Hepatocyte (in vitro differentiated cells): Measurements from ENCODE around the gene KIAA2012. TPM values are rescaled to one million over a fixed set of nuclear protein-coding genes. Genes with fewer than 3 reads are reported as not detected.

ENCODE experiments used
- DNase-seq: peaks from one replicate; pipeline ENCODE4 v3.0.0-alpha.2; 2016; ENCODE audit warnings: low spot score
- H2AFZ ChIP-seq: fragments of 200-600 bp; sonication (generic); 2 replicates; pipeline ENCODE4 v1.6.0; 2016; ENCODE audit warnings: antibody characterized with exemption, mild to moderate bottlenecking
- H3K27ac ChIP-seq: fragments of 200-600 bp; sonication (generic); 2 replicates; pipeline ENCODE4 v1.5.1; 2016; ENCODE audit warnings: mild to moderate bottlenecking
- H3K27me3 ChIP-seq: fragments of 200-600 bp; sonication (generic); 2 replicates; pipeline ENCODE4 v1.6.1; 2016
- H3K36me3 ChIP-seq: fragments of 200-600 bp; sonication (generic); replicated peaks from 2 replicates; pipeline ENCODE4 v1.5.1; 2016; ENCODE audit warnings: low read depth; ENCODE audit not compliant: insufficient read depth
- H3K4me1 ChIP-seq: fragments of 200-600 bp; sonication (generic); 2 replicates; pipeline ENCODE4 v1.5.1; 2016; ENCODE audit warnings: mild to moderate bottlenecking, moderate library complexity; ENCODE audit not compliant: insufficient read depth
- H3K4me2 ChIP-seq: fragments of 200-600 bp; sonication (generic); 2 replicates; pipeline ENCODE4 v1.6.0; 2016
- H3K4me3 ChIP-seq: fragments of 200-600 bp; sonication (generic); 2 replicates; pipeline ENCODE4 v1.5.1; 2016; ENCODE audit warnings: mild to moderate bottlenecking
- H3K79me2 ChIP-seq: fragments of 200-600 bp; sonication (generic); 2 replicates; pipeline ENCODE4 v1.6.0; 2017; ENCODE audit warnings: mild to moderate bottlenecking
- H3K9me2 ChIP-seq: fragments of 200-600 bp; sonication (generic); replicated peaks from 2 replicates; pipeline ENCODE4 v1.6.0; 2017; ENCODE audit warnings: mild to moderate bottlenecking; ENCODE audit not compliant: insufficient read depth
- H3K9me3 ChIP-seq: fragments of 200-600 bp; sonication (generic); 2 replicates; pipeline ENCODE4 v1.5.1; 2016; ENCODE audit warnings: low read depth, mild to moderate bottlenecking
- H4K20me1 ChIP-seq: fragments of 200-600 bp; sonication (generic); 2 replicates; pipeline ENCODE4 v1.6.0; 2016; ENCODE audit warnings: mild to moderate bottlenecking; ENCODE audit not compliant: insufficient read depth, poor library complexity, severe bottlenecking
- EZH2 ChIP-seq: fragments of 200-600 bp; sonication (generic); IDR thresholded peaks from 2 replicates; pipeline ENCODE4 v1.6.1; 2016; ENCODE audit warnings: antibody characterized with exemption, mild to moderate bottlenecking, borderline replicate concordance
- EZH2phosphoT487 ChIP-seq: fragments of 200-600 bp; sonication (generic); IDR thresholded peaks from one replicate; pipeline ENCODE4 v1.6.1; 2018; ENCODE audit warnings: antibody characterized with exemption, mild to moderate bottlenecking, low read depth, moderate library complexity; ENCODE audit not compliant: unreplicated experiment, severe bottlenecking
- WGBS: methylation state at CpG from one replicate; pipeline ENCODE4 v1.1.6; 2016; ENCODE audit warnings: low lambda C conversion rate; ENCODE audit errors: missing lambda C conversion rate; 5-methylcytosine and 5-hydroxymethylcytosine counted together
- polyA plus RNA-seq: library from polyadenylated mRNA; unstranded; fragments of >200 nt; fragmentation: Nextera tagmentation; extraction: Ambion mirVana; gene quantifications from 2 replicates; pipeline ENCODE4 v1.2.1, GENCODE V29; 2016
- total RNA-seq: library from RNA; depleted of rRNA; stranded (reverse); fragments of >200 nt; gene quantifications from 2 replicates; pipeline ENCODE4 v1.2.3, GENCODE V29; 2014
- TF ChIP-seq, protein P1 (sequence below): fragments of 200-600 bp; sonication (generic); IDR thresholded peaks from 2 replicates; pipeline ENCODE4 v1.5.1; 2016; ENCODE audit warnings: antibody characterized with exemption, mild to moderate bottlenecking; ENCODE audit not compliant: poor library complexity

Gene KIAA2012
- total and polyA plus RNA-seq, 2 experiments from 2014 or later: 0.27 TPM; not detected in 1

GRCh38 chr2:202049840-202050239, 23.2 kb upstream of the KIAA2012 start:
- no peaks in the 10 kb centered on the region for H3K36me3 ChIP-seq
- no peaks in the 10 kb centered on the region for H3K79me2 ChIP-seq
- no peaks in the 10 kb centered on the region for H4K20me1 ChIP-seq
- peaks cover 9% of the 10 kb centered on the region for H3K4me1 ChIP-seq
- H3K4me3 ChIP-seq: no peak overlapping the region
- no peaks in the 10 kb centered on the region for H3K27me3 ChIP-seq
- TF ChIP-seq, protein P1, sequence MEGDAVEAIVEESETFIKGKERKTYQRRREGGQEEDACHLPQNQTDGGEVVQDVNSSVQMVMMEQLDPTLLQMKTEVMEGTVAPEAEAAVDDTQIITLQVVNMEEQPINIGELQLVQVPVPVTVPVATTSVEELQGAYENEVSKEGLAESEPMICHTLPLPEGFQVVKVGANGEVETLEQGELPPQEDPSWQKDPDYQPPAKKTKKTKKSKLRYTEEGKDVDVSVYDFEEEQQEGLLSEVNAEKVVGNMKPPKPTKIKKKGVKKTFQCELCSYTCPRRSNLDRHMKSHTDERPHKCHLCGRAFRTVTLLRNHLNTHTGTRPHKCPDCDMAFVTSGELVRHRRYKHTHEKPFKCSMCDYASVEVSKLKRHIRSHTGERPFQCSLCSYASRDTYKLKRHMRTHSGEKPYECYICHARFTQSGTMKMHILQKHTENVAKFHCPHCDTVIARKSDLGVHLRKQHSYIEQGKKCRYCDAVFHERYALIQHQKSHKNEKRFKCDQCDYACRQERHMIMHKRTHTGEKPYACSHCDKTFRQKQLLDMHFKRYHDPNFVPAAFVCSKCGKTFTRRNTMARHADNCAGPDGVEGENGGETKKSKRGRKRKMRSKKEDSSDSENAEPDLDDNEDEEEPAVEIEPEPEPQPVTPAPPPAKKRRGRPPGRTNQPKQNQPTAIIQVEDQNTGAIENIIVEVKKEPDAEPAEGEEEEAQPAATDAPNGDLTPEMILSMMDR: no peak
- TF ChIP-seq EZH2 (no peak), EZH2phosphoT487 (no peak)
- H3K9me2 ChIP-seq: no peaks in the 10 kb centered on the region
- no peak overlapping the region for H2AFZ ChIP-seq
- H3K27ac ChIP-seq: no peak overlapping the region
- no peaks in the 10 kb centered on the region for H3K9me3 ChIP-seq
- no peak for DNase-seq
- WGBS: 74% methylated on average over 1 of the region's 1 CpG
- H3K4me2 ChIP-seq: no peak overlapping the region

GRCh38 chr2:202050652-202051051, 22.4 kb upstream of the KIAA2012 start:
- no peak overlapping the region for H3K4me2 ChIP-seq
- H3K4me1 ChIP-seq: peaks cover 9% of the 10 kb centered on the region
- H2AFZ ChIP-seq: no peak overlapping the region
- no peaks in the 10 kb centered on the region for H3K9me2 ChIP-seq
- DNase-seq: no peak
- TF ChIP-seq EZH2phosphoT487 (no peak), EZH2 (no peak)
- TF ChIP-seq, protein P1: no peak
- H3K79me2 ChIP-seq: no peaks in the 10 kb centered on the region
- no peaks in the 10 kb centered on the region for H3K9me3 ChIP-seq
- no peak overlapping the region for H3K27ac ChIP-seq
- H3K27me3 ChIP-seq: no peaks in the 10 kb centered on the region
- no peak overlapping the region for H3K4me3 ChIP-seq
- no peaks in the 10 kb centered on the region for H4K20me1 ChIP-seq
- H3K36me3 ChIP-seq: no peaks in the 10 kb centered on the region

DNA sequence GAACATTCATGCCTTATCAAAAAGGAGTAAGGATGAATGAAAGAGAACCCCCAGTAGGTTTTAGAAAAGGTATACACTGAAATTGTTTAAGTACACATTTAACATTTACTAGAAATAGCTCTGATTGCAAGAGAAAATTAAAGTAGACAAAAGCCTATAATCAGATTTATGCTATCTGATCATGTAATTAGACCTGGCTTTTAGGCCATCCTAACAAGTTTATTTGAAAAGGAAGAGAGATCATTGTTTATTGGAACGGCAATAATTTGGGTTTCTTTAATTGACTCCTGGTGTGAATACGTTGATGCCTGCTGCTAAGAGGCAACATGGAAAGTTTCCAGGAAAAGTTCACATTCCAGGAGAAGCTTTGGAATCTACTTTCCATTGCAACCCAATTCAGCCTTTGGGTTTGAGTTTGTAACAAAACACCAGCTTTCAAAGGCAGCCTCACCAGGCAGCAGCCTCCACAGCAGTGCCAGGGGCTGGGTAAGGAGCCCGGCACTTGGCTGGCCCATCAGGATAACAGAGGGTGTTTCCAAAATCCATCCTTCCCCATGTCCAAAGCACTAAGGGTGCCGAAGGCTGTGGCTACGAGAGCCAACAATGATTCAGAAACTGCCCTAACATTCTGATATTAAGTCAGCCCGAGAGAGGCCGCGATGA, 21.4 kb upstream of the KIAA2012 start:
- Histone ChIP-seq H3K9me2 (no peaks in the 10 kb centered on the region), H3K4me1 (peaks cover 9% of the 10 kb centered on the region), H2AFZ (no peak overlapping the region), H3K27ac (peak overlapping the region; percentile 50), H3K27me3 (no peaks in the 10 kb centered on the region), H3K79me2 (no peaks in the 10 kb centered on the region), H4K20me1 (no peaks in the 10 kb centered on the region), H3K4me2 (peak overlapping the region; percentile 12), H3K9me3 (no peaks in the 10 kb centered on the region), H3K4me3 (no peak overlapping the region), H3K36me3 (no peaks in the 10 kb centered on the region)
- no peak for TF ChIP-seq EZH2
- no peak for TF ChIP-seq EZH2phosphoT487
- TF ChIP-seq, protein P1: no peak
- WGBS: 59% methylated on average over 8 of the region's 8 CpGs
- peak; percentile 31 for DNase-seq
